Activated T-helper 17 cell treated with anti-CD3 and anti-CD28 coated beads, Interleukin-2, amount 50 U/mL, for 72 hours (primary cell): ENCODE results near the gene SEC14L5. TPM values are rescaled to one million over a fixed set of nuclear protein-coding genes. Genes with fewer than 3 reads are reported as not detected.
"Not testable (repeated sequence)": the region's sequence is repeated elsewhere in the genome, so short reads cannot be mapped to it uniquely, and the experiment has no call there.

Experiments
- ATAC-seq: fragments of 150-1000 bp; cut with Tn5 transposase; replicated peaks from 2 replicates; pipeline ENCODE4 v1.10.0; 2021; ENCODE audit warnings: mild to moderate bottlenecking, moderate library complexity
- H3K27ac Mint-ChIP-seq: one replicate; pipeline ENCODE4 v1.8.0; 2022; ENCODE audit warnings: mixed read lengths
- H3K27me3 Mint-ChIP-seq: one replicate; pipeline ENCODE4 v1.8.0; 2022; ENCODE audit warnings: mixed read lengths
- H3K36me3 Mint-ChIP-seq: one replicate; pipeline ENCODE4 v1.8.0; 2022; ENCODE audit warnings: low read depth, mild to moderate bottlenecking, mixed read lengths
- H3K4me1 Mint-ChIP-seq: one replicate; pipeline ENCODE4 v1.8.0; 2022; ENCODE audit warnings: mixed read lengths
- H3K4me3 Mint-ChIP-seq: one replicate; pipeline ENCODE4 v1.8.0; 2022; ENCODE audit warnings: mild to moderate bottlenecking, mixed read lengths
- H3K9me3 Mint-ChIP-seq: one replicate; pipeline ENCODE4 v1.8.0; 2022; ENCODE audit warnings: mixed read lengths
- total RNA-seq, 2 donors: library from RNA; stranded (reverse); gene quantifications; one replicate each; pipeline ENCODE4 v1.2.3, GENCODE V29; 2022

Gene SEC14L5
- total RNA-seq, 2 donors from 2014 or later: 0.61 to 1.0 TPM

GRCh38 chr16:4954714-4955113 is 3.4 kb upstream of the SEC14L5 start:
- Mint-ChIP-seq H3K27ac (no peak overlapping the region), H3K9me3 (no peaks in the 10 kb centered on the region), H3K4me3 (no peak overlapping the region), H3K36me3 (no peaks in the 10 kb centered on the region), H3K27me3 (peaks cover 26% of the 10 kb centered on the region), H3K4me1 (peaks cover 19% of the 10 kb centered on the region)
- ATAC-seq: no peak

- no peaks in the 10 kb centered on the region for H3K36me3 Mint-ChIP-seq
- H3K4me1 Mint-ChIP-seq: peaks cover 19% of the 10 kb centered on the region
- H3K9me3 Mint-ChIP-seq: no peaks in the 10 kb centered on the region
- no peak for ATAC-seq
- H3K27ac Mint-ChIP-seq: no peak overlapping the region
- peaks cover 26% of the 10 kb centered on the region for H3K27me3 Mint-ChIP-seq
- H3K4me3 Mint-ChIP-seq: peak overlapping the region; percentile 88
Observed at GRCh38 chr16:4957420-4957719, 760 bp upstream of the SEC14L5 start.

DNA sequence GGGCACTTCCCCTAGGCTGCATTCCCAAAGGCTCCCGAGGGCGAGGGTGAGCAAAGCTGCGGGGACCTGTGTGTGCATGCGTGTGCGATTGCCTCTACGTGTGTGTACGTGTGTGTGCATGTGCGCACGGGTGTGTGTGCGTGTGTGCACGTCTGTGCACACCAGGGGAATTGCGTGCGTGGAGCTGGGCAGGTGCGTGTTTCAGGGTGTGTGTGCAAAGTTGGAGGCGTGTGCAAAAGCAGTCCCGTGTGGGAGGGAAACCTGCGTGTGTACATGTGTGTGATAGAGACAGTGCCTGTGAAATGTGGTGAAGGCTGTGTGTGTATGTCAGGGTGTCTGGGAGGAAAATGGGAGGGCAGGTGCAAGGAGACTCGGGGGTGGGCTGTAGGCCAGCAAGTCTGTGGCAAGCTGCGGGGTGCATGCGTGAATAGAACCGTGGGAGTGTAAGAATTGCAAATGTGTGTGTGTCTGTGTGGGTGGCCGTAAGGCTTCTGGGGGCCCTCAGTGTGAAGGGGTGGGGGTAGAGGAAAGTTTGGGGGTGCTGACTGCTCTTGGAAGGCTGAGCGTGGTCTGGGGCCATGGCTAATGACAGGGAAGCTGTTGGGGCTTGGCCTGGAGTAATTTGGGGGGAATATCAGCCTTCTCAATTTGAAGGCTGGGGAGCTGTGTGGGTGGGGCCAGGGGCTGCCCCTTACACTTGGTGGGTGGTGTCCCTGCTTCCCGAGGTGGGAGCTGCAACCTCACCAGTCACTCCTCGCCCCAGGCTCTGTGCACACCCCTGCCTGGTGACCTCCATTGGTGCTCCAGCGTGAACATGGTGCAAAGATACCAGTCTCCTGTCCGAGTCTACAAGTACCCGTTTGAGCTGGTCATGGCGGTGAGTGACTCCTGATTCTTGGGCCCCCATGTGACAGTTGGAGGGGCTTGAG is 644 bp downstream of the SEC14L5 start:
- H3K27me3 Mint-ChIP-seq: peaks cover 26% of the 10 kb centered on the region
- H3K9me3 Mint-ChIP-seq: no peaks in the 10 kb centered on the region
- peak overlapping the region; percentile 88 for H3K4me3 Mint-ChIP-seq
- no peaks in the 10 kb centered on the region for H3K36me3 Mint-ChIP-seq
- H3K4me1 Mint-ChIP-seq: peaks cover 19% of the 10 kb centered on the region
- H3K27ac Mint-ChIP-seq: no peak overlapping the region
- ATAC-seq: no peak

GRCh38 chr16:4960579-4960978 is 2.4 kb downstream of the SEC14L5 start:
- no peak overlapping the region for H3K27ac Mint-ChIP-seq
- peaks cover 19% of the 10 kb centered on the region for H3K4me1 Mint-ChIP-seq
- ATAC-seq: no peak
- H3K9me3 Mint-ChIP-seq: no peaks in the 10 kb centered on the region
- peaks cover 19% of the 10 kb centered on the region for H3K27me3 Mint-ChIP-seq
- H3K36me3 Mint-ChIP-seq: no peaks in the 10 kb centered on the region
- H3K4me3 Mint-ChIP-seq: no peak overlapping the region

DNA sequence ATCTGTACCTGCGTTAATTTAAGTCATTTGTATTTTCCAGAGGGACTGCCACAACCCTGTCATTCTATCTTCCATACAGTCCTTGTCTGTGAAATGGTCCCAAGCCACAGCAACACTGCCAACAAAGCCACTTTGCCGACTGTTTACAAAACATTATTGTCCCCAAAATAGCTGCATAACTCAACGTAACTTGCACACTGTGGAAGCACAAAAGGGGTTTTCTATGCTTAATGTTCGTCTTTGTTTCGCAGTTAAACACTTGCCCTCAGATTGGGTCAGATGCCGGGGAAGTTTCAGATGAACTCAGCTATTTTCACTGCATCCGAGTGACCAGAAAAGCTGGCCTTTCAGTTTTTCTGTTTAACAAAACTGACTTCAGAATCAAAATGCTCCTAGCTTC is 4.6 kb downstream of the SEC14L5 start:
- no peak overlapping the region for H3K4me3 Mint-ChIP-seq
- no peak for ATAC-seq
- H3K27ac Mint-ChIP-seq: no peak overlapping the region

DNA sequence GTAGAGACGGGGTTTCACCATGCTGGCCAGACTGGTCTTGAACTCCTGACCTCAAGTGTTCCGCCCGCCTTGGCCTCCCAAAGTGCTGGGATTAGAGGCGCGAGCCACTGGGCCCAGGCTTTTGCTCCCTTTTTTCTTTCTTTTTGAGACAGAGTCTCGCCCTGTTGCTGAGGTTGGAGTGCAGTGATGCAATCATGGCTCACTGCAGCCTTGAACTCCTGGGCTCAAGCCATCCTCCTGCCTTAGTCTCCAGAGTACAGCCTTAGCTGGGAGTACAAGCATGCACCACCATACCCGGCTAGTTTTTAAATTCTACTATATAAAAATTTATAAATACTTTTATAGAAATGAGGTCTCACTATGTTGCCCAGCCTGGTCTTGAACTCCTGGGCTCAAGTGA is 5.4 kb downstream of the SEC14L5 start:
- not testable (repeated sequence) for H3K27ac Mint-ChIP-seq, H3K9me3 Mint-ChIP-seq, H3K4me1 Mint-ChIP-seq, H3K4me3 Mint-ChIP-seq, ATAC-seq, H3K36me3 Mint-ChIP-seq
- H3K27me3 Mint-ChIP-seq: peaks cover 10% of the 10 kb centered on the region

More for the DNA sequence above, 4.6 kb downstream of the SEC14L5 start:
- Mint-ChIP-seq H3K27me3 (peaks cover 12% of the 10 kb centered on the region), H3K4me1 (peaks cover 7% of the 10 kb centered on the region), H3K9me3 (no peaks in the 10 kb centered on the region), H3K36me3 (no peaks in the 10 kb centered on the region)

GRCh38 chr16:4966736-4967453 is 8.8 kb downstream of the SEC14L5 start:
- no peak overlapping the region for H3K4me3 Mint-ChIP-seq
- H3K36me3 Mint-ChIP-seq: no peaks in the 10 kb centered on the region
- ATAC-seq: no peak
- no peaks in the 10 kb centered on the region for H3K4me1 Mint-ChIP-seq
- H3K27me3 Mint-ChIP-seq: peaks cover 7% of the 10 kb centered on the region
- no peaks in the 10 kb centered on the region for H3K9me3 Mint-ChIP-seq
- no peak overlapping the region for H3K27ac Mint-ChIP-seq

GRCh38 chr16:4968278-4968677 is 10.1 kb downstream of the SEC14L5 start:
- not testable (repeated sequence) for H3K36me3 Mint-ChIP-seq, ATAC-seq, H3K4me3 Mint-ChIP-seq, H3K27me3 Mint-ChIP-seq, H3K27ac Mint-ChIP-seq, H3K9me3 Mint-ChIP-seq, H3K4me1 Mint-ChIP-seq

DNA sequence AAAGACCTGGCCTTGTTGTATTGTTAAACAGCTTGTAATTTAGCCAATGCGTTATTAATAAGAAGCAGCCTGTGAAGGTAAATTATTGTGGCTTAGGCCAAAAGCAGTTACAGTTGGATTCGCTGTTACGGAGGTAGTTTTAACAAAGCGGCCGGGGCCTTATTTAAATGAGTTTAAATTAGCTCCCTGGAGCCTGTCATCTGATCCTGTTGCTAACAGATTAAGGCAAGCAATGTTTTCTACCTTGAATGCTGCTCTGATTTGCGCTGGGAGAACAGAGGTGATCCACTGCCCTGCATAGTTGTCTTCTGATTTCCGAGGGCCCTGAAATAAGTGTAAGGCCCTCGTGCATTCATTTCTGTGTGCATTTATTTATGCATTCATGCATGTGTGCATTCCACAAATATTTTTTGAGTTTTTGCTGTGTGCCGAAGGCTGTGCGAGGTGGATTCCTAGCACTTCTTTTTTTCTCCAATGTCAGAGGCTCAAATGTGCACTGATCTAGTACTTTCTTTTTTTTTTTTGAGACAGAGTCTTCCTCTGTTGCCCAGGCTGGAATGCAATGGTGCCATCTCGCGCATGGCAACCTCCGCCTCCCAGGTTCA is 10.9 kb downstream of the SEC14L5 start:
- Mint-ChIP-seq H3K27me3 (peaks cover 8% of the 10 kb centered on the region), H3K4me1 (no peaks in the 10 kb centered on the region), H3K27ac (no peak overlapping the region), H3K36me3 (no peaks in the 10 kb centered on the region), H3K4me3 (no peak overlapping the region), H3K9me3 (no peaks in the 10 kb centered on the region)
- no peak for ATAC-seq

GRCh38 chr16:4970010-4970409 is 11.9 kb downstream of the SEC14L5 start:
- Mint-ChIP-seq H3K4me1 (no peaks in the 10 kb centered on the region), H3K4me3 (no peak overlapping the region), H3K36me3 (no peaks in the 10 kb centered on the region), H3K9me3 (no peaks in the 10 kb centered on the region), H3K27ac (no peak overlapping the region), H3K27me3 (peaks cover 8% of the 10 kb centered on the region)
- no peak for ATAC-seq

GRCh38 chr16:4972938-4973587 is 14.9 kb downstream of the SEC14L5 start:
- Mint-ChIP-seq H3K4me1 (no peaks in the 10 kb centered on the region), H3K36me3 (no peaks in the 10 kb centered on the region), H3K4me3 (no peak overlapping the region), H3K9me3 (no peaks in the 10 kb centered on the region), H3K27me3 (peaks cover 8% of the 10 kb centered on the region), H3K27ac (no peak overlapping the region)
- ATAC-seq: peak; percentile 56

GRCh38 chr16:4976079-4976478 is 17.9 kb downstream of the SEC14L5 start:
- Mint-ChIP-seq H3K4me3 (no peak overlapping the region), H3K27ac (no peak overlapping the region), H3K27me3 (peaks cover 12% of the 10 kb centered on the region), H3K9me3 (no peaks in the 10 kb centered on the region), H3K4me1 (no peaks in the 10 kb centered on the region), H3K36me3 (no peaks in the 10 kb centered on the region)
- no peak for ATAC-seq

DNA sequence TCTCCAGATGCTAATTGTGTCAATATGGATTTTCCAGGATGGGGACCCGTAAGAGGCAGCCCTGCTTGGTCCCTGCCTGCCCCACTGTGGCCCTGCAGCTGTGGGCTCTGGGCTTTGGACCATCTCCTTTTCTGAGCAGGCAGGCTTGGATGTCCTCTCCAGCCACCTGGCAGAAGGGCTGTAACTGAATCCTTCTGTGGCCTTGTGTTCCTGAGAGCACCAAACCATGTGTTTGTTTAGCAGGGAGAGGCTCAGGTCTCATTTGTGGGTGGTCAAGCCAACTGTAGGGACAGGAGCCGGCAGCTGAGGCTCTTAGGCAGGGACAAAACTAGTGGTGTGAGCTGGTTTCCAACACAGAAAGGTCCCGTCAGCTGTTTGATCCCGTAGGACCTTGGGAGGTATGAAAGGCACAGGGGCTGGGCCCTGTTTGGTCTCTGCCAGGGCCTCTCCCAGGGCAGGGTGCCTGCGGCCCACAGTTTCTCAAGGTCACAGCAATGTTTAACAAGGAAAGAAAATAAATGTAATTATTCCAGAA is 18.5 kb downstream of the SEC14L5 start:
- H3K36me3 Mint-ChIP-seq: no peaks in the 10 kb centered on the region
- no peaks in the 10 kb centered on the region for H3K9me3 Mint-ChIP-seq

DNA sequence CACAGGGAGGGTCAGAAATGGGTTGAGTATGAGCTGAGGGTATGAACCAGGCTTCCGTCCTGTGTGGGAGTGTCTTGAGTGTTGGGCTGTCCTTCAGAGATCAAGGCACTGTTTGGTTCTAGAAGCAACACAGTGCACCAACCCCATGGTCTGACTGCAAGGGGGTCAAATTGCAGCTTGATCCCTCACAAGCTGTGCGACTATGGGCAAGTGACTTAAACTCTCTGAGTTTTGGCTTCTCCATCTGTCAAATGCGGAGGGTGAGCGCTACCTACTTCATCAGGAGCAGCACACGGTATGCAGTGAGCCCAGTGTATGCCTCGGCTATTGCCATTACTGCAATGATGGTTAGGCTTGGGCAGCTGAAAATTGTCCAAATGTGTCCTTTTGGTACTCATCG is 21.0 kb downstream of the SEC14L5 start:
- Mint-ChIP-seq H3K27me3 (peaks cover 15% of the 10 kb centered on the region), H3K36me3 (no peaks in the 10 kb centered on the region), H3K4me1 (no peaks in the 10 kb centered on the region), H3K27ac (no peak overlapping the region), H3K9me3 (no peaks in the 10 kb centered on the region), H3K4me3 (no peak overlapping the region)
- ATAC-seq: no peak

More for the DNA sequence above, 18.5 kb downstream of the SEC14L5 start:
- no peak overlapping the region for H3K4me3 Mint-ChIP-seq
- no peak overlapping the region for H3K27ac Mint-ChIP-seq
- ATAC-seq: no peak
- no peaks in the 10 kb centered on the region for H3K4me1 Mint-ChIP-seq
- H3K27me3 Mint-ChIP-seq: peaks cover 16% of the 10 kb centered on the region
